ENCODE data around the gene KLHL29.

DNA sequence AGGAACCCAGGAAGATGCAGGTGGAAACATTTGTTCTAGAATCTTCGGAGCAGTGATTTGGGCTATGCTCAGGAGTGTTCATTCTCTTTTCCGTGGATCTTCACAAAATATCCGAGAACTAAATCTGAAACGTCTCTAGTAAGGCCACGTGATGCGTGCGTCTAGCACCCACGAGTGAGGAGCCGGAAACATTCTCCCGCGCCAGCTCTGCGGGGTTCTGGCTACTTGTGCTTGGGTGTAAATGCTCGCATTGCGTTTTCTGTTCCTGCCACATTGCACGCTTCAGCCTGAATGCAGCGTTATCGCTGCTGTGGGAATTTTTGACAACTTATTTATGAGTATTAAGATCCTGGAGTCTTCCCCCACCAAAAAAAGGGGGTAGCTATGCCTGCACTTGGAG, 71.4 kb downstream of the KLHL29 start:
- TF ChIP-seq CTCF (conservative IDR thresholded peaks at IDR 0.05; ENCODE audit: low read length) (no peak), EZH2phosphoT487 (IDR thresholded peaks at IDR 0.05; ENCODE audit: borderline replicate concordance) (no peak)

Data from Loucy (cell line).